GM23338 (cell line): ENCODE data around the gene CBX5. TPM values are rescaled to one million over a fixed set of nuclear protein-coding genes. Genes with fewer than 3 reads are reported as not detected.

ENCODE experiments used
- ATAC-seq: fragments of 200-7000 bp; cut with Tn5 transposase; 3 replicates; pipeline ENCODE4 v1.9.1; 2020
- DNase-seq: peaks from one replicate; pipeline ENCODE4 v3.0.0-alpha.2; 2015; ENCODE audit warnings: low spot score
- H2AFZ ChIP-seq: fragments of 200-600 bp; sonication (generic); 2 replicates; pipeline ENCODE4 v1.8.0; 2016; ENCODE audit warnings: antibody characterized with exemption, mild to moderate bottlenecking, moderate library complexity
- H3F3A ChIP-seq: fragments of 200-600 bp; sonication (generic); replicated peaks from 2 replicates; pipeline ENCODE4 v1.8.0; 2017; ENCODE audit warnings: antibody characterized with exemption, mixed run types, low read depth
- H3K27ac ChIP-seq: fragments of 200-600 bp; sonication (generic); 2 replicates; pipeline ENCODE4 v1.6.1; 2016; ENCODE audit warnings: low read depth
- H3K27me3 ChIP-seq: fragments of 200-600 bp; sonication (generic); 2 replicates; pipeline ENCODE4 v1.8.0; 2016; ENCODE audit warnings: mild to moderate bottlenecking, mixed run types, moderate library complexity; ENCODE audit not compliant: insufficient read depth
- H3K36me3 ChIP-seq: fragments of 200-600 bp; sonication (generic); 2 replicates; pipeline ENCODE4 v1.8.0; 2016; ENCODE audit warnings: mild to moderate bottlenecking; ENCODE audit not compliant: insufficient read depth
- H3K4me1 ChIP-seq: fragments of 200-600 bp; sonication (generic); 2 replicates; pipeline ENCODE4 v1.8.0; 2016; ENCODE audit warnings: mild to moderate bottlenecking, moderate library complexity; ENCODE audit not compliant: insufficient read depth
- H3K4me2 ChIP-seq: fragments of 200-600 bp; sonication (generic); 2 replicates; pipeline ENCODE4 v1.7.1; 2017; ENCODE audit warnings: mixed run types
- H3K4me3 ChIP-seq: fragments of 200-600 bp; sonication (generic); 2 replicates; pipeline ENCODE4 v1.6.1; 2016; ENCODE audit warnings: mixed run types
- H3K79me2 ChIP-seq: fragments of 200-600 bp; sonication (generic); replicated peaks from 2 replicates; pipeline ENCODE4 v1.8.0; 2017; ENCODE audit warnings: mild to moderate bottlenecking; ENCODE audit not compliant: insufficient read depth
- H3K9me2 ChIP-seq: fragments of 200-600 bp; sonication (generic); 2 replicates; pipeline ENCODE4 v1.8.0; 2017; ENCODE audit not compliant: insufficient read depth
- H4K20me1 ChIP-seq: fragments of 200-600 bp; sonication (generic); replicated peaks from 2 replicates; pipeline ENCODE4 v1.8.0; 2017; ENCODE audit warnings: mild to moderate bottlenecking; ENCODE audit not compliant: insufficient read depth
- H3K27ac Mint-ChIP-seq: 2 replicates; pipeline ENCODE4 v1.8.0; 2020; ENCODE audit warnings: inconsistent platforms, mild to moderate bottlenecking, moderate library complexity, mixed read lengths
- H3K27me3 Mint-ChIP-seq: 3 replicates; pipeline ENCODE4 v1.8.0; 2022; ENCODE audit warnings: low read depth, mild to moderate bottlenecking, moderate library complexity, mixed read lengths, inconsistent platforms; ENCODE audit not compliant: insufficient read depth, poor library complexity
- H3K36me3 Mint-ChIP-seq: 3 replicates; pipeline ENCODE4 v1.8.0; 2021; ENCODE audit warnings: low read depth, mild to moderate bottlenecking, inconsistent platforms, moderate library complexity, mixed read lengths
- H3K4me1 Mint-ChIP-seq: 3 replicates; pipeline ENCODE4 v1.8.0; 2020; ENCODE audit warnings: mild to moderate bottlenecking, inconsistent platforms, mixed read lengths
- H3K4me3 Mint-ChIP-seq: 3 replicates; pipeline ENCODE4 v1.8.0; 2021; ENCODE audit warnings: moderate library complexity, mild to moderate bottlenecking, inconsistent platforms, mixed read lengths
- H3K9me3 Mint-ChIP-seq: 3 replicates; pipeline ENCODE4 v1.8.0; 2020; ENCODE audit warnings: moderate library complexity, mild to moderate bottlenecking, inconsistent platforms, mixed read lengths
- CREB1 ChIP-seq: fragments of 250-450 bp; sonication (Bioruptor Pico); IDR thresholded peaks from 2 replicates; pipeline ENCODE4 v1.5.0; 2020; ENCODE audit warnings: low read depth, mild to moderate bottlenecking, moderate library complexity
- ETS1 ChIP-seq: IDR thresholded peaks from 2 replicates; pipeline ENCODE4 v1.6.1; 2016; ENCODE audit warnings: antibody characterized with exemption
- JUNB ChIP-seq: IDR thresholded peaks from one replicate; pipeline ENCODE4 v1.6.1; 2016; ENCODE audit warnings: antibody characterized with exemption; ENCODE audit not compliant: unreplicated experiment
- STAT1 ChIP-seq: IDR thresholded peaks from one replicate; pipeline ENCODE4 v1.6.1; 2016; ENCODE audit warnings: antibody characterized with exemption; ENCODE audit not compliant: unreplicated experiment
- ZNF114 ChIP-seq: fragments of 250-450 bp; sonication (Bioruptor Pico); IDR thresholded peaks from 2 replicates; pipeline ENCODE4 v1.5.0; 2020; ENCODE audit warnings: mild to moderate bottlenecking, moderate library complexity
- ZNF331 ChIP-seq: fragments of 250-450 bp; sonication (Bioruptor Pico); IDR thresholded peaks from 2 replicates; pipeline ENCODE4 v1.5.0; 2020; ENCODE audit warnings: low read depth, mild to moderate bottlenecking, moderate library complexity
- polyA plus RNA-seq: library from polyadenylated mRNA; unstranded; fragments of >200 nt; fragmentation: Nextera tagmentation; extraction: Ambion mirVana; gene quantifications from 2 replicates; pipeline ENCODE4 v1.2.1, GENCODE V29; 2016
- total RNA-seq: library from RNA; depleted of rRNA; stranded (reverse); fragments of >200 nt; shearing (Covaris generic); gene quantifications from 2 replicates; pipeline ENCODE4 v1.2.3, GENCODE V29; 2014
- TF ChIP-seq, protein P1 (sequence below), 2 experiments: fragments of 200-600 bp in 1 of 2; sonication (generic) in 1 of 2; conservative IDR thresholded peaks; 2 replicates each; pipeline versions ENCODE4 v1.5.1 to v1.6.1; 2016 to 2017; ENCODE audit warnings: antibody characterized with exemption in 2 of 2, low read depth in 2 of 2, mild to moderate bottlenecking in 2 of 2, moderate library complexity in 1 of 2

Gene CBX5
- total and polyA plus RNA-seq, 2 experiments from 2014 or later: 152 to 212 TPM

GRCh38 chr12:54214553-54215406 is 65.1 kb downstream of the CBX5 start:
- peaks cover 32% of the 10 kb centered on the region for H3K4me1 Mint-ChIP-seq
- H2AFZ ChIP-seq: peak overlapping the region; percentile 28; the same call in 1 of the 2 replicates
- H3K4me3 ChIP-seq: no peak overlapping the region; the same call in 1 of the 2 replicates
- no peaks in the 10 kb centered on the region for H4K20me1 ChIP-seq
- H3K36me3 Mint-ChIP-seq: no peaks in the 10 kb centered on the region; the same call in 2 of the 3 replicates
- no peaks in the 10 kb centered on the region for H3K79me2 ChIP-seq
- H3K4me3 Mint-ChIP-seq: peak overlapping the region; percentile 24; the same call in 1 of the 3 replicates
- peaks cover 28% of the 10 kb centered on the region for H3K4me1 ChIP-seq
- no peaks in the 10 kb centered on the region for H3K36me3 ChIP-seq
- no peak overlapping the region for H3K27ac ChIP-seq
- H3K9me2 ChIP-seq: no peaks in the 10 kb centered on the region
- no peak for TF ChIP-seq STAT1
- TF ChIP-seq, protein P1, sequence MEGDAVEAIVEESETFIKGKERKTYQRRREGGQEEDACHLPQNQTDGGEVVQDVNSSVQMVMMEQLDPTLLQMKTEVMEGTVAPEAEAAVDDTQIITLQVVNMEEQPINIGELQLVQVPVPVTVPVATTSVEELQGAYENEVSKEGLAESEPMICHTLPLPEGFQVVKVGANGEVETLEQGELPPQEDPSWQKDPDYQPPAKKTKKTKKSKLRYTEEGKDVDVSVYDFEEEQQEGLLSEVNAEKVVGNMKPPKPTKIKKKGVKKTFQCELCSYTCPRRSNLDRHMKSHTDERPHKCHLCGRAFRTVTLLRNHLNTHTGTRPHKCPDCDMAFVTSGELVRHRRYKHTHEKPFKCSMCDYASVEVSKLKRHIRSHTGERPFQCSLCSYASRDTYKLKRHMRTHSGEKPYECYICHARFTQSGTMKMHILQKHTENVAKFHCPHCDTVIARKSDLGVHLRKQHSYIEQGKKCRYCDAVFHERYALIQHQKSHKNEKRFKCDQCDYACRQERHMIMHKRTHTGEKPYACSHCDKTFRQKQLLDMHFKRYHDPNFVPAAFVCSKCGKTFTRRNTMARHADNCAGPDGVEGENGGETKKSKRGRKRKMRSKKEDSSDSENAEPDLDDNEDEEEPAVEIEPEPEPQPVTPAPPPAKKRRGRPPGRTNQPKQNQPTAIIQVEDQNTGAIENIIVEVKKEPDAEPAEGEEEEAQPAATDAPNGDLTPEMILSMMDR (conservative IDR thresholded peaks at IDR 0.05; ENCODE audit: low read depth in 2 of 2): peak; percentile 94 to 100
- TF ChIP-seq CREB1 (CRISPR knock-in tag): peak; percentile 38; the same call in 1 of the 2 replicates
- TF ChIP-seq ZNF331 (CRISPR knock-in tag): no peak
- no peak for TF ChIP-seq ETS1
- no peak for TF ChIP-seq ZNF114 (CRISPR knock-in tag)
- peak; percentile 68 for ATAC-seq
- H3K27me3 Mint-ChIP-seq: peaks cover 59% of the 10 kb centered on the region
- peak overlapping the region; percentile 58; the same call in 1 of the 2 replicates for H3K4me2 ChIP-seq
- H3K9me3 Mint-ChIP-seq: no peaks in the 10 kb centered on the region; the same call in 2 of the 3 replicates
- H3K27me3 ChIP-seq: peaks cover 78% of the 10 kb centered on the region
- H3K27ac Mint-ChIP-seq: no peak overlapping the region
- DNase-seq: peak; percentile 98
- H3F3A ChIP-seq: peaks cover 21% of the 10 kb centered on the region

DNA sequence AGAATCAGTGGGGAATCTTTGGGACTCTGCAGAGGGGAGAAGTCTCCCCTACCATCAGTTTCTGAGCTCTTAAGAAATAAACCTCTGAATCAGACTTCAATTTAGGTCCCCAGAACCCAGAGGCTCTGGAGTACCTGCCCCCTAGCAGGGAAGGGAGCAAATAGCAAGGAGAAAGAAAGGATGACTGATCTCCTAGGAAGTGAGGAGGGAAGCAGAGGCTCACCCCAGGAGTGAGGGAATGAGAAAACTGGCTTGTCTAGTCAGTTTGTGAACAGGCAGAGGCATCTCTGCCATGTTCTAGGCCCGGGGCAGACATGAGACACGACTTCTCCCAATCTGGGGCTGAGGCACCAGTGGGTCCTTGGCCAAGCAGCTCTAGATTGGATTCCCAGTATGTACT is 66.8 kb downstream of the CBX5 start:
- H3K27ac Mint-ChIP-seq: no peak overlapping the region
- H3K9me2 ChIP-seq: no peaks in the 10 kb centered on the region
- H3K79me2 ChIP-seq: no peaks in the 10 kb centered on the region
- H3K36me3 Mint-ChIP-seq: no peaks in the 10 kb centered on the region; the same call in 2 of the 3 replicates
- H2AFZ ChIP-seq: no peak overlapping the region
- H3K36me3 ChIP-seq: no peaks in the 10 kb centered on the region
- H4K20me1 ChIP-seq: no peaks in the 10 kb centered on the region
- H3K27me3 Mint-ChIP-seq: peaks cover 58% of the 10 kb centered on the region
- no peak overlapping the region; the same call in 2 of the 3 replicates for H3K4me3 Mint-ChIP-seq
- H3K4me1 Mint-ChIP-seq: peaks cover 25% of the 10 kb centered on the region
- peaks cover 11% of the 10 kb centered on the region for H3F3A ChIP-seq
- DNase-seq (peak; percentile 49), ATAC-seq (no peak)
- H3K27ac ChIP-seq: no peak overlapping the region
- peaks cover 82% of the 10 kb centered on the region for H3K27me3 ChIP-seq
- TF ChIP-seq, protein P1 (conservative IDR thresholded peaks at IDR 0.05; ENCODE audit: low read depth in 2 of 2): peak; percentile 32 to 37; a peak in 3 of 4 replicates
- no peak for TF ChIP-seq JUNB
- peaks cover 19% of the 10 kb centered on the region for H3K4me1 ChIP-seq
- no peak overlapping the region for H3K4me2 ChIP-seq
- no peaks in the 10 kb centered on the region; the same call in 2 of the 3 replicates for H3K9me3 Mint-ChIP-seq
- no peak overlapping the region for H3K4me3 ChIP-seq
